ENCODE measurements around the gene CALCB.

GRCh38 chr11:15072551-15073143 lies 746 bp upstream of the CALCB start:
- no peak for TF ChIP-seq CTCF (IDR thresholded peaks at IDR 0.05)
- no peak for TF ChIP-seq POLR2A (IDR thresholded peaks at IDR 0.05)

Data from lower leg skin (tissue), 3 donors.